ENCODE results near the gene DNAJB8.

Gene DNAJB8

DNA sequence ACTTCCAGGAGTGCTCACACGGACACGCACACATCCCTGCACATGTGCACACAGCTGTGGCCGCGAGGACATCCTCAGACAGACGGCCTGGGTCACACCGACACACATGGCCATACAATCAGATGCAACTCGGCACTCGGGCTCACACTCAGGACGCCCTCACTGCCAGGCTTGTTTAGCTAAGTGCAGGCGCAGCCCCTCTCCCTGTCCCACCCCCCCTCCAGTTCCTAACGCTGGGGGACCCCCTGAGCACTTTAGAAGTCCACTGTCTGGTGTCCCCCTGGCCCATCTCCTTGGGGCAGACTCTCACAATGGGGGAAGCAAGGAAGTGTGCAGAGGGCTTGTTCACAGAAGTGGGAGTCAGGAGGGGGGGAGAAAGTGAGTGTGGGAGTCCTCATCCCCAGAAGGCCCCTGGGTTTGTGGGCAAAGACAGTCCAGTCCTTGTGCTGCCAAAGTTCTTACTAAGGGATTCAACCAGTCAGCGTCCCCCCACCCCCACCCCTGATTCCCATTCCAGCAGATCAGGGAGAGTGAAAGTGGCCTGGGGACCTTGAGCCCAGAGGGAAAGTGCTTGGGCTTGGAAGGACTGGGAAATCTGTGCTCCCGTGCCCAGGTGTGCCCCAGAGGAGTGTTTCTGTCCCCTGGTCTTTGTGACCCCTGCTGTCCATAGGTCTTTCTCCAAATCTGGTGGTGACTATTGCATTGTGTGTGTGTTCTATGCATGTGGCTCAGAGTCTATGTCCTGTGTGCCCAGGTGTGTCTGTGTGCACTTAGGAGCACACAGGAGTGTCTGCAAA is 27.1 kb upstream of the DNAJB8 start:
- DNase-seq: peak; percentile 55

DNA sequence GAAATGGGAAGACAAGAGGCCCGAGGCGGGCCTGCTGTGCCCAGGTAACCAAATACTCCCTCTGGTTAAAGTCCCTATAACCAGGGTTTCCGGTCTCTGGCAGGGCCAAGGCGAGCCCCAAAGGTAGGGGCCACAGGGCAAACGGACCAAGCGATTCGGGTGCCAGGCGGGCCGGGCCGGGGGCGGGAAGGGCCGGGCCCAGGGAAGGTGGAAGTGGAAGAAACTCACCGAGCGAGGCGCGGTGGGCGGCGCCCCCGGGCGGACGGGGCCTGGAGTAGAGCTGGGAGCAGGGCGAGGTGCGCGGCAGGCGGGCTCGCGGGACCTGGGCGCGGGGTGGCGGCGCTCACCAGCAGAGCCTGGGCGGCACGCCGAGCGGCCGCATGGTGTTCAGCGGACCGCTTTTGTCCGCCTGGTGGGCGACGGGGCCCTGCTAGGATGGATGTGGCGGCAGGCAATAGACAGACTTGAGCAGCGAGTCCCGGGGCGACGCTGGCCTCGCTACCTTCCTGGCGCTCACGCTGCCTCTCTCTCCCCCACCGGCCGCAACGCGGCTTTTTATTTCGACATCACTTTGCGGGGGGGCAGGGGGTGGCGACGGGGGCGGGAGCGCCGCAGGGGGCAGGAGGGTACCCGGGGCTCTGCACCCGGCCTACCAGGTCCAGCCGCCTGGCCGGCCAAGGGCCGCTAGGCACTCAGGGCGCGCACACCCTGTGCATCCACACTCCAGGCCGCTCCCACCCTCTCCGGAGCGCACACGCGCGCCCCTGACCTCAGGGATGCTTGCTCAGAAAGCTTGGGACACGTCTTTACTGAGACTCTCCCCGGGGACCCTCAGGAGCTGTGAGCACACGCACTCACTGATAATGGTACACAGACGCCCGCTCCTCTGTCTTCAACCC is 26.2 kb upstream of the DNAJB8 start, which contains the start of gene GATA2:
Gene GATA2 (minus strand): TSS at position 531 of the 899 bp plus-strand sequence. CDS start 6,170 bp downstream, outside the sequence.
- DNase-seq: peak; percentile 72

- DNase-seq: peak; percentile 75
These were observed 25.4 kb upstream of the DNAJB8 start for GRCh38 chr3:128491941-128492670.

- peak; percentile 73 for DNase-seq
These were observed 24.9 kb upstream of the DNAJB8 start for GRCh38 chr3:128491691-128491940.

- DNase-seq: peak; percentile 63
These were observed 24.4 kb upstream of the DNAJB8 start for GRCh38 chr3:128490915-128491690.

DNA sequence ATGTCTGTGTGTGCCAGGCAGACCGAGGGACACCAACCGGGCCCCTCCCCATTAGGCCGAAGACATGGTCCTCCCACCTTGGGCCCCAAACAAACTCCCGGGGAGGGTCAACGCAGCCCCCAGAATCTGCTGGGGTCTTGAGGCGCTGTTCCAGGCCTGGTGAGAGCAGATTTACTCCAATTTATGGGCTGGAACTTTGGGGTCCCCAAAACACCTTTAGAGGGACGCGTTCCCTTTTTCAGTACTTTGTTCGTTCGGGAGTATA is 23.9 kb upstream of the DNAJB8 start:
- no peak for DNase-seq

DNA sequence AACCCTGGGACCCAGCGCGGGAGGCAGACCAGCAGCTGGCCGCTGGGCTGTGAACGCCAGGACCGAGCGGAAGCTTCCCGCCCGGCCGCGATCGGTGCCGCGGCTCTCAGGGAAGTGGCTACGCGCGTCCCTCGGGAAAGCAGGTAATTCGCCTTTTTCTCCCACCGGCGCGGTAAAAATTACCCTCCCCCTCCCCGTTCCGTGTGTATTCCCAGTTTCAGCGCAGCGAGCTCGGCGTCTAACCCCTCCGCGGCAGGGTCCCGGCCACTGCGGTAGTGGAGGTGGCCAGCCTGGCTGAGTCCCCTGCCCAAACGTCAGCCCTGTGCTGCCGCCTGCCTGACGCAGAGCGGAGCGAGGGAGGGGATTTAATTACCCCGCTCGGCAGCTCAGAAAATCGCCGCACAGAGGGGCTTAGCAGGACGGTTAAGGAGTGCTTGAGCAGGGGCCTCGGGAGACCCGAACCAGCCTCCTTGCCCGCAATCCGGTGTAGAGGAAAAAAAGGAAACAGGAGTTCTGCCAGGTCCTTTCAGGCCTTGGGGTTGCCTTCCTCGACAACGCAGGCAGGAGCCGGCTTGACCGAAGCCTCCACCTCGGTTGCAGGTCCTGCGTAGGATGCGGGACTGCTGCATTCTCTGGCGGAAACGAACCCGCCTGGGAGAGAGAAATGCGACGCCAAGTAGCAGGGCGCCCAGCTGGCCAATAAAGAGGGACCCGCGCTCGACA is 23.4 kb upstream of the DNAJB8 start:
- peak; percentile 70 for DNase-seq

DNA sequence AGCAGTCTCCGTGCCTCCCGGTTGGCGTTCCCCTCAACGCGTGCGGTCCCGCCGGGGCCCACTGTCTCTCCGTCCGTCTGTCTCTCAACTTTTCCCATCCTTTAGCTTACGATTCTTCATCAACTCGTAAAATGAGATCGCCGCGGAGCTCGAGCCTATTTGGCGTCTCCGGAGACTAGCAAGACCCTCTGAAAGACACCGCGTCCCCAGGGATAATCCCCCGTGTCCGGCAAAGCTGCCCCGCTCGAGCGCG is 22.9 kb upstream of the DNAJB8 start:
- DNase-seq: no peak

GRCh38 chr3:128488991-128489673 is 22.4 kb upstream of the DNAJB8 start:
- DNase-seq: peak; percentile 72

DNA sequence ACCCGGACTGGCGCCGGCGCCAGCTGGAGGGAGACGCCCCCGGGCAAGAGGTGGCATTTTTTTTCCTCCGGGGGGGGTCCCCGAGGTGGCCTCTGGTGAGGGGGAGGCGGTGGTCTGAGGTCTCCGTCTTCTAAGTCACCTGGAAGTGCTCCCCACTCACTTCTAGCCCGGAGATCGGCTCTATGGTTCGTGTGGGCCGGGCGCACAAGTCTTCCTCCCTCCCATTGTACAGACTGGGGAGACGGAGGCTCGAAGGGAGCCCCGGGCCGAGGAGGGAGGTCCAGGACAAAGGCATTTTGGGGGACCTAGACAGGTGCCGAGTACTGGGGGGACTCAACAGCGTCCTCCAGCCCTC is 21.9 kb upstream of the DNAJB8 start:
- peak; percentile 68 for DNase-seq

DNA sequence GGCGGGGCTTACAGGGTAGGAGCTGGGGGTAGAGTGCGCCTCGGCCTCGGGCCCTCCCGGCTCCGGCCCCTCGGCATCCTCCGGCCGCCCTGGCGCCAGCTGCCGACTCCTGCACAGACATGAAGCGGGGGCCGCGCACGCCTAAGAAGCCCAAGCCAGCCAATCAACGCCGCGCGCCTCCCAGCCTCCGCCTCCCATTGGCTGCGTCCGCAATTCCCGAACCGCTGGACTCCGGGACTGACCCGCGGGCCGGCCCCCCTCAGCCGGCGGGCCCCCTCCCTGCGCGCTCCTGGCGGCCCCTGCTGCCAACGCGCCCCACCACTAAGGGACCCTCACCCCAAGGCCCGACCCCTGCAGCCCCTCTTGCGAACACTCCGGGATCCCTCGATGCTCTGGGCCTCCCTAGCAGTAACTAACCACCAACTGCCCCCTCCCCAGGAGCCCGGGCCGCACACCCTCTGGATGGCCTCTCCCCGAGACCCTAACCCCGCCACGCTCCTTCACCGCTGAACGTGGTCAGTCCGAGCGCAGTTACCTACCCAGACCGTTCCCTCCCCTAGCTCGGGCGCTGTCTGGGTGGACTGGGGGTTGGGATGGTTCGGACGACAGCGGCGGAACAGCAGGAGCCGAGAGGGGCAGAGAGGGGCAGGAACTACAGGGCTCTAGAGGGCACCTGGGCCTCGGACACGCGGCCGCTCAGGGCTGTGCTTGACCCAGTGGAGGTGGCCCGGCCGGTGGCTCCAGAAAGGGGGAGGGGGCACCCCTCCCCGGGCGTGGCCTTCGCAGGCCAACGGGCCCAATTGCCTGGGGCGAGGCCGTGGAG is 21.3 kb upstream of the DNAJB8 start:
- peak; percentile 74 for DNase-seq

DNA sequence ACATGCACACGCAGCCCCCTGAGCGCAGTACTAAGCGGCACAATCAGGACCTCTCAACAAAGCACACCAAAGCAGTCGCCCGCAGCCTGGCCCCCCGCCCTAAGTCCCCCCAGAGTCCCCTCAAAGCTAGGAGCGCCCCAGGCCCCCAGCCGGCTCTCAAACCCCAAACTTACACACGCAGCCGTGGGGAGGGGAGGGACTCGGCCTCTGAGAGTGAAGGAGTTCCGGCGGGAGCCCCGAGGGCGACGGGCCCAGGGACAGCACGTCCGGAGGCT is 20.8 kb upstream of the DNAJB8 start:
- DNase-seq: no peak

DNA sequence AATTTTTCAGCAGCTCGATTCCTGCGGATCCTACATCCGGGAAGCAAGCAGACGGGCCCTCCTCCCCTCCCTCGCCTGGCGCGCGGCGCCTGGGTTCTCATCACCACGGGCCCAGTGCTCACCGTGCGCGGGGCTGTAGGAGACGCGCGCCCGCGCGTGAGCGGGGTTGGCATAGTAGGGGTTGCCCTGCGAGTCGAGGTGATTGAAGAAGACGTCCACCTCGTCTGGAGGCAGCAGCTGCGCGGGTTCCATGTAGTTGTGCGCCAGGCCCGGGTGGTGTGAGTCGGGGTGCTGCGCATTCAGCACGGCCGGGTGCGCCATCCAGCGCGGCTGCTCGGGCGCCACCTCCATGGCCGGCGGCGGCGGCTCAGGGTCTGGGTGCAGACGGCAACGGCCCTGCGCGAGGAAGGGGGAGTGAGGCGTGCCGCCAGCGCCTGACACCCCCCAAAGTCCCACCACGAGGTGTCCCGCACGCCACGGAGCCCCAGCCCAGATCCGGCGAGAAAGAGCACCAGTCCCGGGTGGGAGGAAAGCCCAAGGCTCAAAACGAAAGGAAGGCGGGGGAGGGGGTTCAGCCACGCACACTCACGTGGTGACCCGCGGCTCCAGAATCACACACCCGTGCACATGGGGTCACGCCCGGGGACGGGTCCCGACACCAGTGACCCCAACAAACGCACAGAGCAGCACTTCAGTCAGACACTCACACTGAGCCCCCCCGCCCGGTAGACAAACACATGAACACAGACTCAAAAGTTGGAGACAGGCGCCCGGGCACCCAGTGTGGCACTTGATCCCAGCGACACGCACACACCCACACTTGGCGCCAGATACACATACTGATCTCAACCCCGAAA is 20.2 kb upstream of the DNAJB8 start:
- DNase-seq: peak; percentile 67

- no peak for DNase-seq
These were observed 19.5 kb upstream of the DNAJB8 start for GRCh38 chr3:128486205-128486628.

GRCh38 chr3:128485282-128486204 is 18.9 kb upstream of the DNAJB8 start:
- DNase-seq: no peak

DNA sequence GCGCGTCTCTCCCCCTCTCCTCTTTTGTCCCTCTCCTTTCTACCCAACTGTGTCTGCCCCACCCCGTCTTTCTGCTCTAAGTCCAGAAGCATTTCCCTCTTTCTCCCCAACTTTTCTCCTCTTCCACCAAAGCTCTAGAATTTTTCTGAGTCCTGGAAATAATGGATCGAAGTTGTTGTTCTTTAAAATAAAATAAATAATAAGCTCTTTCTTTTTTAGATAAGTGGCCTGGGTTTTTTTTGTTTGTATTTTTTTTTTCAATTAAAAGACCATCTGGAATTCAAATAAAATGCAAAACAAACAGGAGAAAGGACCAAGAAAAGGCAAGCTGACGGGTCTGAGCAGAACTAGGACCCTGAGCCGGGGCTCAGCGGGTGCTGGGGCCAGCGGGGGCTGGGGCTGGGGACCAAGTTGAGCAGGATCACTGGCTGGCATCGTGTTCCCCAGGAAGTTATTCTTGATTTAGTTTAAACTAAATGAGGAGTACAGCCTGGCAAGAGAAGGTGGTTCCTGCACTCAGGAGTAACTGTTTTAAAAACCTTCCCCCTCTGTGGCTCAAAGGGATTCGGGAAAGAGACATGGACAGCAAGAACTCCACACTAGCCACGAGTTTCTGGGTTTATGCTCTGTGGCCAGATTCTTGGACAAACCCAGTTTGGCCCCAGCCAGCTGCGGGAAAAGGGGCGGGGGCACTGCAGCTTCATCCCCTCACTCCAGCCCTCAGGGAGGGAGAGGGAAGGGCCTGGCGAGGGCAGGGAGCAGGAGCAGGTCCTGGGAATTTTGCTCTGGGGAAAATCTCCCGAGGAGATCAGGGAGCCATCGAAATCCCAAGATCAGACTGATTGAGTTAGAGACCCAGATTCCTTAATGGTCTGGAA is 18.0 kb upstream of the DNAJB8 start:
- no peak for DNase-seq

- DNase-seq: no peak
These were observed 17.1 kb upstream of the DNAJB8 start for GRCh38 chr3:128483657-128484403.
